Parathyroid adenoma (tissue), 2 donors: Measurements from ENCODE around the gene PCSK5.

Experiments used
- H2AFZ ChIP-seq: fragments of 300-600 bp; sonication (generic); one replicate; pipeline ENCODE4 v1.7.0; 2017; ENCODE audit warnings: antibody characterized with exemption, mild to moderate bottlenecking
- H3K27ac ChIP-seq: fragments of 300-600 bp; sonication (generic); one replicate; pipeline ENCODE4 v1.7.0; 2017
- H3K27me3 ChIP-seq: fragments of 300-600 bp; sonication (generic); one replicate; pipeline ENCODE4 v1.7.0; 2017; ENCODE audit warnings: low read length; ENCODE audit not compliant: control insufficient read depth, insufficient read depth
- H3K36me3 ChIP-seq: fragments of 300-600 bp; sonication (generic); one replicate; pipeline ENCODE4 v1.7.0; 2017; ENCODE audit warnings: low read length; ENCODE audit not compliant: control insufficient read depth, insufficient read depth
- H3K4me1 ChIP-seq: fragments of 300-600 bp; sonication (generic); one replicate; pipeline ENCODE4 v1.7.0; 2017; ENCODE audit warnings: control low read depth
- H3K4me2 ChIP-seq: fragments of 300-600 bp; sonication (generic); one replicate; pipeline ENCODE4 v1.7.0; 2017; ENCODE audit warnings: low read length
- H3K4me3 ChIP-seq: fragments of 300-600 bp; sonication (generic); one replicate; pipeline ENCODE4 v1.7.0; 2017; ENCODE audit warnings: low read depth, low read length
- H3K79me2 ChIP-seq: fragments of 300-600 bp; sonication (generic); one replicate; pipeline ENCODE4 v1.7.0; 2017; ENCODE audit warnings: control low read depth
- H3K9ac ChIP-seq: fragments of 300-600 bp; sonication (generic); one replicate; pipeline ENCODE4 v1.7.0; 2017; ENCODE audit warnings: mild to moderate bottlenecking
- H3K9me3 ChIP-seq: fragments of 300-600 bp; sonication (generic); one replicate; pipeline ENCODE4 v1.7.0; 2017; ENCODE audit warnings: low read length; ENCODE audit not compliant: control insufficient read depth
- CTCF ChIP-seq: fragments of 300-600 bp; sonication (generic); IDR thresholded peaks from one replicate; pipeline ENCODE4 v1.7.0; 2017; ENCODE audit warnings: antibody characterized with exemption, mild to moderate bottlenecking
- donor health status: primary hyperparathyroidism.

The PCSK5 gene

GRCh38 chr9:76115396-76115795 is 224.9 kb downstream of the PCSK5 start:
- Histone ChIP-seq H3K9ac (no peak overlapping the region), H3K4me3 (no peak overlapping the region)

GRCh38 chr9:76115982-76116646 is 225.6 kb downstream of the PCSK5 start:
- no peak overlapping the region for H3K9ac ChIP-seq

More at GRCh38 chr9:76115396-76115795, 224.9 kb downstream of the PCSK5 start:
- Histone ChIP-seq H3K4me2 (no peak overlapping the region), H3K27me3 (no peaks in the 10 kb centered on the region), H3K36me3 (no peaks in the 10 kb centered on the region), H3K9me3 (no peaks in the 10 kb centered on the region), H3K79me2 (no peaks in the 10 kb centered on the region), H3K27ac (no peak overlapping the region), H2AFZ (no peak overlapping the region), H3K4me1 (no peaks in the 10 kb centered on the region)
- TF ChIP-seq CTCF, result no peak

GRCh38 chr9:76116913-76117312 is 226.4 kb downstream of the PCSK5 start:
- Histone ChIP-seq H3K36me3 (no peaks in the 10 kb centered on the region), H3K9ac (no peak overlapping the region), H3K4me1 (no peaks in the 10 kb centered on the region)

More at GRCh38 chr9:76115982-76116646, 225.6 kb downstream of the PCSK5 start:
- H3K9me3 ChIP-seq, result no peaks in the 10 kb centered on the region
- H3K4me1 ChIP-seq, result no peaks in the 10 kb centered on the region
- no peak overlapping the region for H3K4me2 ChIP-seq
- TF ChIP-seq CTCF, result no peak
- no peaks in the 10 kb centered on the region for H3K27me3 ChIP-seq
- H3K27ac ChIP-seq, result no peak overlapping the region
- no peak overlapping the region for H2AFZ ChIP-seq
- H3K79me2 ChIP-seq, result no peaks in the 10 kb centered on the region
- no peak overlapping the region for H3K4me3 ChIP-seq
- no peaks in the 10 kb centered on the region for H3K36me3 ChIP-seq

GRCh38 chr9:76127637-76128036 is 237.2 kb downstream of the PCSK5 start:
- H3K4me2 ChIP-seq, result no peak overlapping the region
- TF ChIP-seq CTCF, result no peak
- H3K27ac ChIP-seq, result no peak overlapping the region
- no peaks in the 10 kb centered on the region for H3K9me3 ChIP-seq
- H3K4me1 ChIP-seq, result no peaks in the 10 kb centered on the region
- no peak overlapping the region for H2AFZ ChIP-seq
- H3K79me2 ChIP-seq, result no peaks in the 10 kb centered on the region
- H3K27me3 ChIP-seq, result no peaks in the 10 kb centered on the region
- H3K36me3 ChIP-seq, result no peaks in the 10 kb centered on the region
- no peak overlapping the region for H3K9ac ChIP-seq
- H3K4me3 ChIP-seq, result no peak overlapping the region

More at GRCh38 chr9:76116913-76117312, 226.4 kb downstream of the PCSK5 start:
- H3K4me3 ChIP-seq, result no peak overlapping the region
- H3K79me2 ChIP-seq, result no peaks in the 10 kb centered on the region
- H3K27ac ChIP-seq, result no peak overlapping the region
- no peak overlapping the region for H2AFZ ChIP-seq
- TF ChIP-seq CTCF, result no peak
- no peaks in the 10 kb centered on the region for H3K9me3 ChIP-seq
- no peak overlapping the region for H3K4me2 ChIP-seq
- no peaks in the 10 kb centered on the region for H3K27me3 ChIP-seq

GRCh38 chr9:76135902-76136301 is 245.4 kb downstream of the PCSK5 start:
- no peak overlapping the region for H3K9ac ChIP-seq
- no peak overlapping the region for H3K27ac ChIP-seq
- H3K4me2 ChIP-seq, result no peak overlapping the region
- H2AFZ ChIP-seq, result no peak overlapping the region
- H3K4me1 ChIP-seq, result no peaks in the 10 kb centered on the region
- H3K4me3 ChIP-seq, result no peak overlapping the region
- H3K9me3 ChIP-seq, result no peaks in the 10 kb centered on the region
- TF ChIP-seq CTCF, result no peak
- no peaks in the 10 kb centered on the region for H3K27me3 ChIP-seq
- no peaks in the 10 kb centered on the region for H3K36me3 ChIP-seq
- no peaks in the 10 kb centered on the region for H3K79me2 ChIP-seq
